ENCODE measurements around the gene PMVK. TPM values are rescaled to one million over a fixed set of nuclear protein-coding genes. Genes with fewer than 3 reads are reported as not detected.

Gene PMVK
- total RNA-seq, 1 experiment from 2014 or later: 26.8 TPM

DNA sequence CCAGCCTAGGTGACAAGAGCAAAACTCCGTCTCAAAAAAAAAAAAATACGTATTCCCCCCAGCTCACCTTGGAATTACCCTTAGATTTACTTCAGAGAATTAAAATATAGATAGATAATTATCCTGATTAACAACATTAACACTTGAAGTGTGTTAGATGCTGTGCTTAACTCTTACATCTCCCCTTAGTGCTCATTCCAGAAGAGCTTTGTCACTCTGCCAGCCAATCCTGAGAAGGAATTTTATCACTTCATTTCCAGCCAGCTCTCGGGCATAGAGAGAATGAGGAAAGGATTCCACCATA is 35.6 kb upstream of the PMVK start:
- H3K4me3 Mint-ChIP-seq: no peak overlapping the region
- POLR2A ChIA-PET: interaction anchor here (0.5 to 7.3 kb wide), 11 partner anchors 10 to 222 kb away, joined by 3 to 176 read pairs (median 6); partner anchors contain the start of genes FLAD1, LENEP, PBXIP1 and PMVK
- peaks cover 13% of the 10 kb centered on the region for H3K36me3 Mint-ChIP-seq
- CTCF ChIA-PET: interaction anchor here (0.9 to 8.3 kb wide), 13 partner anchors 11 to 201 kb away, joined by 3 to 176 read pairs (median 20); partner anchors contain the start of genes ADAM15, EFNA4, FLAD1 and KRTCAP2
- ATAC-seq (no peak), DNase-seq (ENCODE audit: low spot score) (no peak)
- no peak overlapping the region for H3K27ac Mint-ChIP-seq
- TF ChIP-seq ZNF219 (CRISPR knock-in tag; IDR thresholded peaks at IDR 0.05; ENCODE audit: borderline replicate concordance) (no peak), OVOL2 (CRISPR knock-in tag; IDR thresholded peaks at IDR 0.05; ENCODE audit: borderline replicate concordance) (no peak), SOX15 (CRISPR knock-in tag; IDR thresholded peaks at IDR 0.05) (no peak), ZNF423 (CRISPR knock-in tag; IDR thresholded peaks at IDR 0.05) (no peak), CREM (CRISPR knock-in tag; IDR thresholded peaks at IDR 0.05) (no peak), ESRRA (CRISPR knock-in tag; IDR thresholded peaks at IDR 0.05; ENCODE audit: borderline replicate concordance) (no peak), ETV6 (CRISPR knock-in tag; IDR thresholded peaks at IDR 0.05) (no peak), MLX (CRISPR knock-in tag; IDR thresholded peaks at IDR 0.05) (no peak)
- TF ChIP-seq, protein P1, sequence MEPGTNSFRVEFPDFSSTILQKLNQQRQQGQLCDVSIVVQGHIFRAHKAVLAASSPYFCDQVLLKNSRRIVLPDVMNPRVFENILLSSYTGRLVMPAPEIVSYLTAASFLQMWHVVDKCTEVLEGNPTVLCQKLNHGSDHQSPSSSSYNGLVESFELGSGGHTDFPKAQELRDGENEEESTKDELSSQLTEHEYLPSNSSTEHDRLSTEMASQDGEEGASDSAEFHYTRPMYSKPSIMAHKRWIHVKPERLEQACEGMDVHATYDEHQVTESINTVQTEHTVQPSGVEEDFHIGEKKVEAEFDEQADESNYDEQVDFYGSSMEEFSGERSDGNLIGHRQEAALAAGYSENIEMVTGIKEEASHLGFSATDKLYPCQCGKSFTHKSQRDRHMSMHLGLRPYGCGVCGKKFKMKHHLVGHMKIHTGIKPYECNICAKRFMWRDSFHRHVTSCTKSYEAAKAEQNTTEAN (CRISPR knock-in tag; IDR thresholded peaks at IDR 0.05): no peak
- TF ChIP-seq, protein P2, sequence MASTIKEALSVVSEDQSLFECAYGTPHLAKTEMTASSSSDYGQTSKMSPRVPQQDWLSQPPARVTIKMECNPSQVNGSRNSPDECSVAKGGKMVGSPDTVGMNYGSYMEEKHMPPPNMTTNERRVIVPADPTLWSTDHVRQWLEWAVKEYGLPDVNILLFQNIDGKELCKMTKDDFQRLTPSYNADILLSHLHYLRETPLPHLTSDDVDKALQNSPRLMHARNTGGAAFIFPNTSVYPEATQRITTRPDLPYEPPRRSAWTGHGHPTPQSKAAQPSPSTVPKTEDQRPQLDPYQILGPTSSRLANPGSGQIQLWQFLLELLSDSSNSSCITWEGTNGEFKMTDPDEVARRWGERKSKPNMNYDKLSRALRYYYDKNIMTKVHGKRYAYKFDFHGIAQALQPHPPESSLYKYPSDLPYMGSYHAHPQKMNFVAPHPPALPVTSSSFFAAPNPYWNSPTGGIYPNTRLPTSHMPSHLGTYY (CRISPR knock-in tag; IDR thresholded peaks at IDR 0.05): no peak
- TF ChIP-seq, protein P3, sequence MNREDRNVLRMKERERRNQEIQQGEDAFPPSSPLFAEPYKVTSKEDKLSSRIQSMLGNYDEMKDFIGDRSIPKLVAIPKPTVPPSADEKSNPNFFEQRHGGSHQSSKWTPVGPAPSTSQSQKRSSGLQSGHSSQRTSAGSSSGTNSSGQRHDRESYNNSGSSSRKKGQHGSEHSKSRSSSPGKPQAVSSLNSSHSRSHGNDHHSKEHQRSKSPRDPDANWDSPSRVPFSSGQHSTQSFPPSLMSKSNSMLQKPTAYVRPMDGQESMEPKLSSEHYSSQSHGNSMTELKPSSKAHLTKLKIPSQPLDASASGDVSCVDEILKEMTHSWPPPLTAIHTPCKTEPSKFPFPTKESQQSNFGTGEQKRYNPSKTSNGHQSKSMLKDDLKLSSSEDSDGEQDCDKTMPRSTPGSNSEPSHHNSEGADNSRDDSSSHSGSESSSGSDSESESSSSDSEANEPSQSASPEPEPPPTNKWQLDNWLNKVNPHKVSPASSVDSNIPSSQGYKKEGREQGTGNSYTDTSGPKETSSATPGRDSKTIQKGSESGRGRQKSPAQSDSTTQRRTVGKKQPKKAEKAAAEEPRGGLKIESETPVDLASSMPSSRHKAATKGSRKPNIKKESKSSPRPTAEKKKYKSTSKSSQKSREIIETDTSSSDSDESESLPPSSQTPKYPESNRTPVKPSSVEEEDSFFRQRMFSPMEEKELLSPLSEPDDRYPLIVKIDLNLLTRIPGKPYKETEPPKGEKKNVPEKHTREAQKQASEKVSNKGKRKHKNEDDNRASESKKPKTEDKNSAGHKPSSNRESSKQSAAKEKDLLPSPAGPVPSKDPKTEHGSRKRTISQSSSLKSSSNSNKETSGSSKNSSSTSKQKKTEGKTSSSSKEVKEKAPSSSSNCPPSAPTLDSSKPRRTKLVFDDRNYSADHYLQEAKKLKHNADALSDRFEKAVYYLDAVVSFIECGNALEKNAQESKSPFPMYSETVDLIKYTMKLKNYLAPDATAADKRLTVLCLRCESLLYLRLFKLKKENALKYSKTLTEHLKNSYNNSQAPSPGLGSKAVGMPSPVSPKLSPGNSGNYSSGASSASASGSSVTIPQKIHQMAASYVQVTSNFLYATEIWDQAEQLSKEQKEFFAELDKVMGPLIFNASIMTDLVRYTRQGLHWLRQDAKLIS (CRISPR knock-in tag; IDR thresholded peaks at IDR 0.05; ENCODE audit: borderline replicate concordance): no peak
- TF ChIP-seq, protein P4, sequence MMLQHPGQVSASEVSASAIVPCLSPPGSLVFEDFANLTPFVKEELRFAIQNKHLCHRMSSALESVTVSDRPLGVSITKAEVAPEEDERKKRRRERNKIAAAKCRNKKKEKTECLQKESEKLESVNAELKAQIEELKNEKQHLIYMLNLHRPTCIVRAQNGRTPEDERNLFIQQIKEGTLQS (CRISPR knock-in tag; conservative IDR thresholded peaks at IDR 0.05): no peak
- H3K4me1 Mint-ChIP-seq: peaks cover 42% of the 10 kb centered on the region
- H3K9me3 Mint-ChIP-seq: no peaks in the 10 kb centered on the region
- no peaks in the 10 kb centered on the region for H3K27me3 Mint-ChIP-seq (ENCODE audit: low read depth)

GRCh38 chr1:154971341-154971998 is 35.0 kb upstream of the PMVK start:
- Mint-ChIP-seq H3K36me3 (peaks cover 20% of the 10 kb centered on the region), H3K27me3 (ENCODE audit: low read depth) (no peaks in the 10 kb centered on the region), H3K4me1 (peaks cover 42% of the 10 kb centered on the region), H3K4me3 (no peak overlapping the region), H3K27ac (no peak overlapping the region; the same call in 1 of the 2 replicates), H3K9me3 (no peaks in the 10 kb centered on the region)
- DNase-seq (ENCODE audit: low spot score) (no peak), ATAC-seq (no peak)
- POLR2A ChIA-PET: interaction anchor here (0.6 to 7.3 kb wide), 19 partner anchors 9 to 222 kb away, joined by 3 to 176 read pairs (median 4); partner anchors contain the start of genes FLAD1, KCNN3, KRTCAP2 and LENEP
- CTCF ChIA-PET: interaction anchor here (0.6 to 8.3 kb wide), 26 partner anchors 10 to 235 kb away, joined by 3 to 176 read pairs (median 8); partner anchors contain the start of genes ADAM15, EFNA4, FLAD1 and KRTCAP2
- no peak for TF ChIP-seq PRRX2 (CRISPR knock-in tag; IDR thresholded peaks at IDR 0.05)
- 0 out of 2 replicates have a peak, but pooled peaks have one; percentile 3 for TF ChIP-seq GABPB1 (CRISPR knock-in tag; IDR thresholded peaks at IDR 0.05)
- TF ChIP-seq, protein P5, sequence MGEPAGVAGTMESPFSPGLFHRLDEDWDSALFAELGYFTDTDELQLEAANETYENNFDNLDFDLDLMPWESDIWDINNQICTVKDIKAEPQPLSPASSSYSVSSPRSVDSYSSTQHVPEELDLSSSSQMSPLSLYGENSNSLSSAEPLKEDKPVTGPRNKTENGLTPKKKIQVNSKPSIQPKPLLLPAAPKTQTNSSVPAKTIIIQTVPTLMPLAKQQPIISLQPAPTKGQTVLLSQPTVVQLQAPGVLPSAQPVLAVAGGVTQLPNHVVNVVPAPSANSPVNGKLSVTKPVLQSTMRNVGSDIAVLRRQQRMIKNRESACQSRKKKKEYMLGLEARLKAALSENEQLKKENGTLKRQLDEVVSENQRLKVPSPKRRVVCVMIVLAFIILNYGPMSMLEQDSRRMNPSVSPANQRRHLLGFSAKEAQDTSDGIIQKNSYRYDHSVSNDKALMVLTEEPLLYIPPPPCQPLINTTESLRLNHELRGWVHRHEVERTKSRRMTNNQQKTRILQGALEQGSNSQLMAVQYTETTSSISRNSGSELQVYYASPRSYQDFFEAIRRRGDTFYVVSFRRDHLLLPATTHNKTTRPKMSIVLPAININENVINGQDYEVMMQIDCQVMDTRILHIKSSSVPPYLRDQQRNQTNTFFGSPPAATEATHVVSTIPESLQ (CRISPR knock-in tag; IDR thresholded peaks at IDR 0.05): no peak
- no peak for TF ChIP-seq FOXJ3 (CRISPR knock-in tag; IDR thresholded peaks at IDR 0.05; ENCODE audit: borderline replicate concordance)
- TF ChIP-seq MYBL2 (CRISPR knock-in tag; IDR thresholded peaks at IDR 0.05): no peak
- TF ChIP-seq EMX1 (CRISPR knock-in tag; IDR thresholded peaks at IDR 0.05): peak; percentile 64
- TF ChIP-seq, protein P6, sequence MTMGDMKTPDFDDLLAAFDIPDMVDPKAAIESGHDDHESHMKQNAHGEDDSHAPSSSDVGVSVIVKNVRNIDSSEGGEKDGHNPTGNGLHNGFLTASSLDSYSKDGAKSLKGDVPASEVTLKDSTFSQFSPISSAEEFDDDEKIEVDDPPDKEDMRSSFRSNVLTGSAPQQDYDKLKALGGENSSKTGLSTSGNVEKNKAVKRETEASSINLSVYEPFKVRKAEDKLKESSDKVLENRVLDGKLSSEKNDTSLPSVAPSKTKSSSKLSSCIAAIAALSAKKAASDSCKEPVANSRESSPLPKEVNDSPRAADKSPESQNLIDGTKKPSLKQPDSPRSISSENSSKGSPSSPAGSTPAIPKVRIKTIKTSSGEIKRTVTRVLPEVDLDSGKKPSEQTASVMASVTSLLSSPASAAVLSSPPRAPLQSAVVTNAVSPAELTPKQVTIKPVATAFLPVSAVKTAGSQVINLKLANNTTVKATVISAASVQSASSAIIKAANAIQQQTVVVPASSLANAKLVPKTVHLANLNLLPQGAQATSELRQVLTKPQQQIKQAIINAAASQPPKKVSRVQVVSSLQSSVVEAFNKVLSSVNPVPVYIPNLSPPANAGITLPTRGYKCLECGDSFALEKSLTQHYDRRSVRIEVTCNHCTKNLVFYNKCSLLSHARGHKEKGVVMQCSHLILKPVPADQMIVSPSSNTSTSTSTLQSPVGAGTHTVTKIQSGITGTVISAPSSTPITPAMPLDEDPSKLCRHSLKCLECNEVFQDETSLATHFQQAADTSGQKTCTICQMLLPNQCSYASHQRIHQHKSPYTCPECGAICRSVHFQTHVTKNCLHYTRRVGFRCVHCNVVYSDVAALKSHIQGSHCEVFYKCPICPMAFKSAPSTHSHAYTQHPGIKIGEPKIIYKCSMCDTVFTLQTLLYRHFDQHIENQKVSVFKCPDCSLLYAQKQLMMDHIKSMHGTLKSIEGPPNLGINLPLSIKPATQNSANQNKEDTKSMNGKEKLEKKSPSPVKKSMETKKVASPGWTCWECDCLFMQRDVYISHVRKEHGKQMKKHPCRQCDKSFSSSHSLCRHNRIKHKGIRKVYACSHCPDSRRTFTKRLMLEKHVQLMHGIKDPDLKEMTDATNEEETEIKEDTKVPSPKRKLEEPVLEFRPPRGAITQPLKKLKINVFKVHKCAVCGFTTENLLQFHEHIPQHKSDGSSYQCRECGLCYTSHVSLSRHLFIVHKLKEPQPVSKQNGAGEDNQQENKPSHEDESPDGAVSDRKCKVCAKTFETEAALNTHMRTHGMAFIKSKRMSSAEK (CRISPR knock-in tag; IDR thresholded peaks at IDR 0.05; ENCODE audit: borderline replicate concordance): no peak
- TF ChIP-seq GRHL2 (CRISPR knock-in tag; IDR thresholded peaks at IDR 0.05; ENCODE audit: insufficient replicate concordance, severe bottlenecking): no peak
- no peak for TF ChIP-seq ATF1 (CRISPR knock-in tag; IDR thresholded peaks at IDR 0.05)
